ENCODE results near the gene MYO1A.
"Not testable (repeated sequence)": the region's sequence is repeated elsewhere in the genome, so short reads cannot be mapped to it uniquely, and the experiment has no call there.

MYO1A gene

GRCh38 chr12:57029457-57029856 is 20.5 kb downstream of the MYO1A start:
- Mint-ChIP-seq H3K27me3 (peaks cover 15% of the 10 kb centered on the region), H3K27ac (peak overlapping the region; percentile 42), H3K4me3 (no peak overlapping the region), H3K9me3 (no peaks in the 10 kb centered on the region), H3K36me3 (ENCODE audit: low read depth) (no peaks in the 10 kb centered on the region), H3K4me1 (ENCODE audit: low read depth) (peaks cover 35% of the 10 kb centered on the region)
- intact Hi-C loops (cut with micrococcal nuclease), result no loop called here

GRCh38 chr12:57027805-57028153 is 22.1 kb downstream of the MYO1A start:
- Mint-ChIP-seq H3K4me3 (no peak overlapping the region), H3K9me3 (no peaks in the 10 kb centered on the region), H3K27ac (peak overlapping the region; percentile 33), H3K27me3 (peaks cover 15% of the 10 kb centered on the region), H3K4me1 (ENCODE audit: low read depth) (peaks cover 35% of the 10 kb centered on the region), H3K36me3 (ENCODE audit: low read depth) (no peaks in the 10 kb centered on the region)
- intact Hi-C loops (cut with micrococcal nuclease), result no loop called here

DNA sequence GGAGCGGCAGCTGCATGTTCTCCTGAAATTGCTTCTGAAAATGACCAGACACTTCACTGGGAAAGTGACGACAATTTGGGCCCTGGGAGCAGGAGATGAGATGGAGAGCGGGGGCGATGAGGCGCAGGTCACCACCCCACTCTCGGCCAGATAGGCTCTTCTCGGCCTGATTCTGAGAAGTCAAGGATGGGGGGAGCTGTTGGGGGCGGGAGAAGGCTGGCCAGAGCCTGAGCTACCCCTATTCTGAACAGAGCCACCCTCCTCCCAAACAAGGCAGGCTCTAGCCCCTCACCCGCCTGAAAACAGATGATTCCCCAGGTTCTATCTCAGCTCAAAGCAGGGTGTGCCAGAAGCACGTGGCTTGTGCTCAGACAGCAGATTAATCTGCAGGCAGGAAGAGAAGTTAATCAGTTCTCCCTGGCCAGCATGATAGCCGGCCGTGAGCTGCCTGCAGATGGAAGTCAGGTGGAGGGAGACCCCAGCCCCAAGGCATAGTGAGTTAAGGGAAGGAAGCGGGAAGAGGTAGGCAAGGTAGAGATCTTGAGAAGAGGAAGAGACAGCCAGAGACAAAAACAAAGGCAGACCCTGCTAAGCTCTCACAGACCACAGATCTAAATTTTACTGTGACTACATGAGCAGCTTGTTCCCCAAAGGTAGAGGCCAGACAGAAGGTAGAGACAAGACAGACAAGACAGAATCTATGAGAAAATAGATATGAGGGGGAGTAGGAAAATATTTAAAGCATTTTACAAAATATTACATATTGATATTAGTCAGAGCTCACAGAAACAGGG is 22.7 kb downstream of the MYO1A start:
- no peaks in the 10 kb centered on the region for H3K9me3 Mint-ChIP-seq
- peaks cover 15% of the 10 kb centered on the region for H3K27me3 Mint-ChIP-seq
- H3K27ac Mint-ChIP-seq, result peak overlapping the region; percentile 33
- no peaks in the 10 kb centered on the region for H3K36me3 Mint-ChIP-seq (ENCODE audit: low read depth)
- H3K4me3 Mint-ChIP-seq, result no peak overlapping the region
- H3K4me1 Mint-ChIP-seq (ENCODE audit: low read depth), result peaks cover 35% of the 10 kb centered on the region
- intact Hi-C loops (cut with micrococcal nuclease), result no loop called here

DNA sequence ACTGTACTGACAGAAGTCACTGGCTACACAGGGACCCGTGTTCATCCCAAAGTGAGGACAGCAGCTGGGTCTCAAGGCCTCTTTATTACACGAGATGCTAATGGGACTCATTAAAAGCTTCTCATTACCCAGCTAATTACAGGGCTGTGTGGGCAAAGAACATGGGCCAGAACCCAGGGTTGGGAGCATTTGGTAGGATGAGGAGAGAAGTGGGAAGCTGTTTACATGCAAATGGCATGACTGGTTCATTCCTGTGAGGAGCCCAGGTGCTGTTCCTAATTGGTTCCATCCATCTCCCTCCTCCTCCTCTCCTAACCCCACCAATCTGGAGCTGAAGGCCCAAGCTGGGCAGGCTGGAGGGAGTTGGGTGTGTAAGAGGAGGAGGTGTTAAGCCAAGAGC is 24.7 kb downstream of the MYO1A start:
- intact Hi-C loops (cut with micrococcal nuclease), result no loop called here
- no peaks in the 10 kb centered on the region for H3K9me3 Mint-ChIP-seq
- no peak overlapping the region for H3K27ac Mint-ChIP-seq
- H3K4me3 Mint-ChIP-seq, result no peak overlapping the region
- peaks cover 15% of the 10 kb centered on the region for H3K27me3 Mint-ChIP-seq
- H3K36me3 Mint-ChIP-seq (ENCODE audit: low read depth), result no peaks in the 10 kb centered on the region
- H3K4me1 Mint-ChIP-seq (ENCODE audit: low read depth), result peaks cover 24% of the 10 kb centered on the region

- H3K4me3 Mint-ChIP-seq; H3K27ac Mint-ChIP-seq; intact Hi-C loops (cut with micrococcal nuclease); H3K9me3 Mint-ChIP-seq; H3K36me3 Mint-ChIP-seq (ENCODE audit: low read depth): not testable (repeated sequence)
- H3K27me3 Mint-ChIP-seq, result peaks cover 12% of the 10 kb centered on the region
- H3K4me1 Mint-ChIP-seq (ENCODE audit: low read depth), result peaks cover 29% of the 10 kb centered on the region
These were observed 27.6 kb downstream of the MYO1A start for GRCh38 chr12:57022324-57022723.

- Mint-ChIP-seq H3K27me3 (peaks cover 11% of the 10 kb centered on the region), H3K36me3 (ENCODE audit: low read depth) (no peaks in the 10 kb centered on the region), H3K4me1 (ENCODE audit: low read depth) (peaks cover 18% of the 10 kb centered on the region), H3K27ac (peak overlapping the region; percentile 85), H3K9me3 (no peaks in the 10 kb centered on the region), H3K4me3 (no peak overlapping the region)
- intact Hi-C loops (cut with micrococcal nuclease), result no loop called here
These were observed 29.8 kb downstream of the MYO1A start for GRCh38 chr12:57019983-57020719.

GRCh38 chr12:57018906-57019305 is 31.0 kb downstream of the MYO1A start:
- peaks cover 23% of the 10 kb centered on the region for H3K27me3 Mint-ChIP-seq
- no peaks in the 10 kb centered on the region for H3K36me3 Mint-ChIP-seq (ENCODE audit: low read depth)
- no peak overlapping the region for H3K27ac Mint-ChIP-seq
- H3K4me3 Mint-ChIP-seq, result no peak overlapping the region
- intact Hi-C loops (cut with micrococcal nuclease), result no loop called here
- peaks cover 18% of the 10 kb centered on the region for H3K4me1 Mint-ChIP-seq (ENCODE audit: low read depth)
- no peaks in the 10 kb centered on the region for H3K9me3 Mint-ChIP-seq

- intact Hi-C loops (cut with micrococcal nuclease); H3K9me3 Mint-ChIP-seq; H3K4me3 Mint-ChIP-seq; H3K27ac Mint-ChIP-seq; H3K36me3 Mint-ChIP-seq (ENCODE audit: low read depth): not testable (repeated sequence)
- peaks cover 29% of the 10 kb centered on the region for H3K27me3 Mint-ChIP-seq
- H3K4me1 Mint-ChIP-seq (ENCODE audit: low read depth), result peaks cover 18% of the 10 kb centered on the region
These were observed 31.6 kb downstream of the MYO1A start for GRCh38 chr12:57018353-57018752.

DNA sequence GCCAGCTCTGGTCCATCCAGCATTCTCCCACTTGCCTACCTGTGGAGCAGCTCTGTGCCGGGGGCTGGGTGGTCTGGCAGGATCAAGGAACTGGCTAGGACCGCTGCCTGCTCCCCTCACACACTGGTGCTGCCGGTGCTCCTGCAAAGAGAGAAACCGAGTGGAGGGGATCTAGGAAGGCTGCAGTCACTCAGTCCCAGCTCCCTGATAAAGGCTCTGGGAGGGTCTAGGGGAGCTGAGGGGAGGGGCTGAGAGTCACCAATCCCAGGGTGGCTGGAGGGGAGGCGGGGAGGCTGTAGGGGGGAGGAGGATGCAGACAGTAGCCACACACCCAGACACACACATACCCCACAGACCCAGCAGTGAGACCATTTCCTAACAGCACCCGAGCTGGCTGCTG is 33.6 kb downstream of the MYO1A start, which contains the start of gene TAC3:
TSS of gene TAC3 (minus strand) at position 182 of the 400 bp plus-strand sequence. CDS start 732 bp downstream, outside the sequence.
- H3K27ac Mint-ChIP-seq, result no peak within 1 kb of the TSS
- H3K27me3 Mint-ChIP-seq, result peaks cover 37% of the 10 kb centered on the region
- intact Hi-C loops (cut with micrococcal nuclease), result no loop called here
- no peaks in the 10 kb centered on the region for H3K36me3 Mint-ChIP-seq (ENCODE audit: low read depth)
- H3K9me3 Mint-ChIP-seq, result no peaks in the 10 kb centered on the region
- H3K4me3 Mint-ChIP-seq, result no peak within 1 kb of the TSS
- peaks cover 26% of the 10 kb centered on the region for H3K4me1 Mint-ChIP-seq (ENCODE audit: low read depth)

DNA sequence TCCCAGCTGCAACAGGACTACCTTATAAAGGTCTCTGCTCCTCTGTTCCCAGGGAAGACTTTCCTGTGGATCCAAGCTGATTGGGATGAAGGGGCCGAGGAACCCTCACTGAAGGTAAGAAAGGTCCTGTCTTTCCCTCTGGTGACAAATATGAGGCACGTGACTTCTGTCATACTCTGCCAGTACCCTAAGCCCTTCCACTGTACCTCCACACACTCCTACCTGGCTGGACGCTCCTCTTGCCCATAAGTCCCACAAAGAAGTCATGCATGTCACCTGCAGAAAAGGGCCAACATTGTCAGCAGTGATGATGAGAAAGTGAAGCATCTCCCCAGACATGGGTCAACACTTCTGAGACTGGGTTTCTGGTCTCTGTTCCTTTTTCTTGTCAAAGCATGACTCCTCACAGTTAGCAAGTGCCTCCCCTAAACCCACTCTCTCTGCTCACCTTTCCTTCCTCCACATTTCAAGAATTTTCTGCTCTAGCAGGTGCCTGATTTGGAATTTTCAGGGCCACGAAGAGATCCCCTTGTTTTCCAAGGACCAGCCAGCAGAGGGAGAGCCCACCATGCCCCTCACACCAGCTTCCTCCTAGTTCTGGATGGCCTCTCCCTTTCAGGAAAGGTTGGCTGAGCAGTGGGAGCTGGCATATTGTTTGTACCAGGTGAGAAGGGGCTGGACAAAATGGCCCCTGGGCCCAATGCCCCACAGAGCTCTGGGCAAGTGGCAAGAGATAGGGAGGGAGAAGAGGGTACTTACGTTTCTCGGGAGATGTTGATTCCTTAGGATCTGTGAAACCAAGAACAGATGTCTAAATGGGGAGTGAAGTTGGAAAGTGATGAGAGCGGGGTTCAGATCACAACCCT is 37.1 kb downstream of the MYO1A start:
- Mint-ChIP-seq H3K27ac (no peak overlapping the region), H3K9me3 (no peaks in the 10 kb centered on the region), H3K4me3 (no peak overlapping the region), H3K4me1 (ENCODE audit: low read depth) (peaks cover 14% of the 10 kb centered on the region), H3K27me3 (peaks cover 37% of the 10 kb centered on the region), H3K36me3 (ENCODE audit: low read depth) (no peaks in the 10 kb centered on the region)
- intact Hi-C loops (cut with micrococcal nuclease), result no loop called here

- Mint-ChIP-seq H3K27me3 (peaks cover 35% of the 10 kb centered on the region), H3K4me3 (no peak overlapping the region), H3K4me1 (ENCODE audit: low read depth) (peaks cover 20% of the 10 kb centered on the region), H3K9me3 (no peaks in the 10 kb centered on the region), H3K36me3 (ENCODE audit: low read depth) (no peaks in the 10 kb centered on the region), H3K27ac (no peak overlapping the region)
- intact Hi-C loops (cut with micrococcal nuclease), result no loop called here
These were observed 38.2 kb downstream of the MYO1A start for GRCh38 chr12:57011438-57012424.

DNA sequence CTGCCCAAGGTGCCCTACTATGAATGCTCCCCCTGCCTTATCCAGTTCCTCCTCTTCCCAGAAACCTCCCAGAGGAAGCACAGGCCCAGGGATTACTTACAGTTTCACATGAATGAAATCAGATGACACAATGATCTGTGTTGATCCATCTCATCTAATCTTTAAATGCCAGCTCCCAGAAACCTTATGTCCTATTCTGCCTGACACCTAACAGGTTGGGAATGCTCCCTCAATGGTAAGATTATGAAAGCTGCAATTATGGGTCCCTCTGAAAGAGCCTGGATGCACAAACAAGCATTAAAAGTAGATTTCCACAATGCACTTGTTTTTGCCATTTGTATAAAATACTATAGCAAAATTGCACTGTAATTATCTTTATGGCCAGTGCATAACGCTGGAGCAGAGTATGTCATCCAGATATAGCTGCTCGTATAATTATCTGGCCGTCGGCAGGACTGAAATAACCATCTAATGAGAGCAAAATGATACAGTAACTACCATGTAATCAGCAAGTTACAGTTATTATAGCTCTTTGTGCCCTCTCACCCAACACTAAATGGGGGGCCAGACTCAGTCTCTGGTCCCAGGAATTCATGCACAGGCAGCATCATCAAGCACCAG is 39.2 kb downstream of the MYO1A start:
- no peak overlapping the region for H3K4me3 Mint-ChIP-seq
- peaks cover 4% of the 10 kb centered on the region for H3K36me3 Mint-ChIP-seq (ENCODE audit: low read depth)
- peaks cover 25% of the 10 kb centered on the region for H3K4me1 Mint-ChIP-seq (ENCODE audit: low read depth)
- intact Hi-C loops (cut with micrococcal nuclease), result no loop called here
- no peaks in the 10 kb centered on the region for H3K9me3 Mint-ChIP-seq
- H3K27me3 Mint-ChIP-seq, result peaks cover 31% of the 10 kb centered on the region
- no peak overlapping the region for H3K27ac Mint-ChIP-seq
